Stimulated activated CD4-positive, alpha-beta T cell treated with anti-CD3 and anti-CD28 coated beads, Interleukin-12 subunit alpha, Interleukin-12 subunit beta, amount 100 ng/mL, for 4 hours (primary cell): Measurements from ENCODE around the gene TJP1.

ENCODE experiments used
- DNase-seq: peaks from one replicate; pipeline ENCODE4 v3.0.0-alpha.2; 2020

Gene TJP1

GRCh38 chr15:29822100-29822683 lies at the start of gene TJP1:
Gene TJP1, minus strand, starts transcription at chr15:29822468. Its CDS starts 440 bp downstream, at chr15:29822028.
- no peak for DNase-seq

GRCh38 chr15:29871401-29871800 lies 49.1 kb upstream of the TJP1 start:
- DNase-seq = no peak

DNA sequence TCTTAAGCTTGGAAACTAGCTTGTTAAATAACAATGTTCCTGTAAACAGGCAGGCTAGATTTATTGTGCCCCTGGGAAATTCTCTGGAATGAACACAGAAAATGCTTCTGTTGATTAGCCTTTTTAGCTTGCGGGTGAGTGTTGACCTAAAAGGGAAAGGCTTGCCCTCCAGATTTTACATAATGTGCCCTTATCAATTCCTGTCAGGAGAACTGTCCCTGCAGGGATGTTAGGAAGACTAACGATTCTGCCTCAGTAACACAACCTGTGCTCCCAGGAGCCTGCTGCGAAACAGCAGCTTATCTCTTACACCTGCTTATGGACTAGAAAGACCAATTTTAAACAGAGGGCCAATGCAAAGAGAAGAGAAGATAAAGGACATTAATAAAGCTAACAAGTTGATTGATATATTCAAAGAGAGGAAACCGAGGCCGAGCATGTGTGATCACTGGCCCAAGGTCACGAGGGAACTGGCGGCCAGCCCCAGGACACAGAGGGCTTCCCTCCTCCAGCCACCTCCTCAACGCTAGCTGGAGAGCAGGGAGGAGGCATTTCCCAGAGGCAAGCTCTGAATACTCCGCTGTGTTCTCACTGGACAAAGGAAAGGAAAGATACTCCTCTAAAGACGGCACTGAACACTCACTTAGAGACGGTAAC lies 48.4 kb upstream of the TJP1 start:
- DNase-seq = no peak

DNA sequence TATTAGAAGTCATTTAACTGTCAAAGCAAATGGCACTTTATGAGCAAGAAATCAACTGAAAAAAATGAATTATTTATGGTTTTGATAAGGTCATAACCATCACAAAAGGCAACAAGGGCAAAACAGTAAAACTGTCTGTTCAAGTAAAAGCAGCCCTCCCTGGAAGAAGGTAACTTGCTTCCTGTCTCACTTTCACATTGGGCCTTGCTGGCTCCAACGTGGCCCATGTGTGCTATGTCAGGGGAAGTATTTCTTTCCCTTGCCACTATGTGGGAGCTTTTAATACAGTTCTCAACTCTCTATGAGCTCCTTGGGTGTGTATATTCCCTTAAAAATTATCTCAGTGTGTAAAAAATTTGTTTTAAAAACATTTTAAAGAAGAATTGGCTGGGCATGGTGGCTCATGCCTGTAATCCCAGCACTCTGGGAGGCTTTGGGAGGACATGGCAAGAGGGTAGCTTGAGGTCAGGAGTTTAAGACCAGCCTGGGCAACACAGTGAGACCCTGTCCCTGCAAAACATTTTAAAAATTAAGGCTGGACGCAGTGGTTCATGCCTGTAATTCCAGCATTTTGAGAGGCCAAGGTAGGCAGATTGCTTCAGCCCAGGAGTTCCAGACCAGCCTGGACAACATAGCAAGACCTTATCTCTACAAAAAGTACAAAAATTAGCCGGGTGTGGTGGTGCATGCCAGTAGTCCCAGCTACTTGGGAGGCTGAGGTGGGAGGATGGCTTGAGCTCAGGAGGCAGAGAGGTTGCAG lies 45.2 kb upstream of the TJP1 start:
- DNase-seq = no peak

- no peak for DNase-seq
These were observed 44.1 kb upstream of the TJP1 start for GRCh38 chr15:29866337-29866736.

- no peak for DNase-seq
These were observed 42.2 kb upstream of the TJP1 start for GRCh38 chr15:29864501-29864900.

- no peak for DNase-seq
These were observed 41.2 kb upstream of the TJP1 start for GRCh38 chr15:29863438-29863837.

DNA sequence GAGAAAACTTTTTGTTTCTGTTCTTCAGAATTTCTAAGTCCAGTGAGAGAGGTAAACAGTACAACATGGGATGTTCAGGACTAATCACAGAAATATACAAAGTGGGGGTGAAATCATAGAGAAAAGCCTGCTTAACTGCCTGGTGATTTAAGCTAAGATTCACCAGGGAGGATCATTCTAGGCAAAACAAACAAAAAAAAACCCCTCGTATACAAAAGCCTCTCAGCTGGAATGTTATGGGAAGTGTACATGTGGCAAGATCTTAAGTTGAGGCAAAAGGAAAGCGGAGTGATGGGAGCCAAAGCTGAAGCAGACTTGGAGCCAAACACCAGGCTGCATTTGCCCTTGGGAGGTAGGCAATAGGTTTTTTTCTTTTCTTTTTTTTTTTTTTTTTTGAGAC lies 40.0 kb upstream of the TJP1 start:
- no peak for DNase-seq

- no peak for DNase-seq
These were observed 38.6 kb upstream of the TJP1 start for GRCh38 chr15:29860872-29861271.

GRCh38 chr15:29859973-29860715 lies 37.9 kb upstream of the TJP1 start:
- DNase-seq = no peak

DNA sequence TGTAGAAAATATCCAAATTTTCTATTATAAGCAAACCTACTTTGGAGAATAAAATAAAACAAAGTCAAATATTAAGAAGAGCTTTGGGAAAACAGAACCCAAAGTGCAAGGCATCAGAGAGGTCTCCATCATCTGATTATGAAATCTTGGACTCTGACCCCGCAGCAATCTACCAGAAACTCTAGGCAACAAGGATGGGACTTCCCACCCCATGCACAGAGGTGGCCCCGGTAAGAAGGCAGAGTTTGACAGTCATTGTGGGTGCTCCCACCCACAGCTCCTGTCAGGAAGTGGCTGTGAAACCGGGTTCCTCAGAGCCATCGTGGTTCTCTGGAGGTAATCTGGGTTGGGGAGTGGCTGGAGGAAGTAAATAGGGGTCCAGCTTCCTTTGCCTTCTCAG lies 37.0 kb upstream of the TJP1 start:
- DNase-seq = no peak

GRCh38 chr15:29857221-29857789 lies 35.0 kb upstream of the TJP1 start:
- DNase-seq = no peak

DNA sequence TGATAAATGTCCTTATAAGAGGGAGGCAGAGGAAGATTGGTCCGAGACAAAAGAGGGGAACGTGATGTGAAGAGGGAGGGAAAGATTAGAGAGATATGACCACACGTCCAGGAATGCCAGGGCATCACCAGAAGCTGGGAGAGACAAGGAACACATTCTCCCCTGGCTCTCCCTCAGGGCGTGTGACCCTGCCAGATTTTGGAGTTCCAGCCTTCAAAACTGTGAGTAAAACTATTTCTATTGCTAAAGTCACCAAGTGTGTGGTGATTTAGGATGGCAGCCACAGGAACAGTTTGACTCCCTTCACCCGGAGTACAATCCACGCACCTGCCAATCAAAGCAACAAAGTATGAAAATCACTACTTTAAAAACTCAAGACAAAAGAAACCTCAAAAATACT lies 32.1 kb upstream of the TJP1 start:
- no peak for DNase-seq

DNA sequence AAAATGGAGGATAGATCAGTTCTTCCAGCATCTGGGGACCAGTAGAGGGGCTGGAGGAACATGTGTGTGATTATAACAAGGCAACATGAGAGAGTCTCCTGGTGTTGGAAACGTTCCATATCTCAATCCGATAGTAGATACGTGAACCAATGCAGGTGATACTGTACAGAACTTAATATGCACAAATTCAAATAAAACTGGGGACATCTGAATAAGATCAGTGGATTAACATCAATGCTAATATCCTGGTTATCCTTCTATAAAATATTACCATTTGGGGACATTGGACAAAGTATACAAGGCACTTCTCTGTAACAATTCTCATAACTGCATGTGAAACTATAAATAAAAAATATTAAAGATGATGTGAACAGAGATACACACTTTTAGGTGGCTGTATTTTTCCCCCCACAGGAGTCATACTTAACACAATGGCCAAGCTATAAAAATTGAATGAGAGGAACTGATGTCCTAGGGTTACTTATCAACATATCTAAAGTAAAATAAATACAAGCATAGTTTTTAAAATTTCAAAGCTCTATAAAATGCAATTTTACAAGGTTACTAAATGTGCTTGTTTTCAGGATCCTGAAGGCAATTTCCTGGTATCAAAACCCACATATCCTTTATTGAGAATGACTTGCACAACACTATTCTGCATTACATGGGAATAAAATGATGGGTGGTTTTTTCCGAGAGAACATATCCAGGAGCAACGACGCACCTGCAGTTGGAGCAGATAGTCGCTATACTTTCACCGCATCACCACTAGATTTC lies 31.1 kb upstream of the TJP1 start:
- no peak for DNase-seq

GRCh38 chr15:29852201-29852600 lies 29.9 kb upstream of the TJP1 start:
- DNase-seq = no peak

DNA sequence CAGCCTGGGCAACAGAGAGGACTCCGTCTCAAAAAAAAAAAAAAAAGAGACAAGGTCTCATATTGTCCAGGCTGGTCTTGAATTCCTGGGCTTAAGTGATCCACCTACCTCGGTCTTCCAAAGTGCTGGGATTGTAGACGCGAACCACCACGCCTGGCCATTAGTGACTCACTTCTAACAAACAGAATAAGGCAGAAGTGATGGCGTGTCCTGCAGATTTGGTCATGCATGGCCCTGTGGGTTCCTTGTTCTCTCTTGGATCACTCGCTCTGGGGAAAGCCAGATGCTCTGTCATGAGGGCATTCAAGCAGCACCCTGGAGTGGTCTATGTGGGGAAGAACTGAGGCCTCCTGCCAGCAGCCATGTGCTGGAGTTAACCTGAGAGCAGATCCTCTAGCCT lies 27.4 kb upstream of the TJP1 start:
- DNase-seq = no peak

GRCh38 chr15:29849218-29849617 lies 26.9 kb upstream of the TJP1 start:
- DNase-seq = no peak

DNA sequence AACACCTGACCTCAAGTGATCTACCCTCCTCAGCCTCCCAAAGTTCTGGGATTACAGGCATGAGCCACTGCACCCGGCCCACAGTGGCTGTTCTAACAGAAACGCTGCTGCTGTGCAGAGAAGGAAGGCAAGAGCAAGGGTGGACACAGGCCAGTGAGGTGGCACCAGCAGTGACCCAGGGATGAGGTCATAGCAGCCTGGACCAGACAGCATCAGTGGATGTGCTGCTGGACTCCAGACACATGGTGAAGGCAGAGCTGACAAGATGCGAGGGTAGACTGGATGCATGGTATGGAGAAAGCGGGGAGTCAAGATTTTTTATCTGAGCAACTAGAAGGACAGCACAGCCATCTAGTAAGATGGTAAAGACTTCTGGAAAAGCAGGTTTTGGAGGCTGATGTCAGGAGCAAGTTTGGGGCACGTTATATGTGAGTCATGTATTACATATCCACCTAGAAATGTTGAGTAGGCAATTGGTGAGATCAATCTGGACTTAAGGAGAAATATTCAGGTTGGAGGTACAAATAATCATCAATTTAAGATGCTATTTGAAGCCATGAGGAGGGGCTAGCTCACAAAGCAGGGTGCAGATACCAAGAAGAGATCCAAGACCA lies 22.1 kb upstream of the TJP1 start:
- DNase-seq = no peak

DNA sequence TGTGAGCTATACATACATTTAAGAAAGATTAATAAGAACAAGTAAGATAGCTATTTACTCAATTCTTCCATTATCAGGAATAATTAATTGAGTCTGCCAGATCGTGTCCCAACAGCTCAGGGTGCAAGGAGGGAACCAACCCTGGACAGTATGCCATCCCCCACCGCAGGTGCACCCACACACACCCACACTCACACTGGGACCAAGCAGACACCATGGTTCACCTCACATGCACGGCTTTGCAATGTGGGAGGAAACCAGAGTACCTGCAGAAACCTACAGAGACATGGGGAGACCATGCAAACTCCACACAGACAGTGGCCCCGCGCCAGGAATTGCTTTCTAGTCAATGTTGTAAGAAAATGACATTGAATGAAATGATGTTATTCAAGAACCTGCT lies 20.0 kb upstream of the TJP1 start:
- no peak for DNase-seq

- no peak for DNase-seq
These were observed 18.7 kb upstream of the TJP1 start for GRCh38 chr15:29840926-29841325.

DNA sequence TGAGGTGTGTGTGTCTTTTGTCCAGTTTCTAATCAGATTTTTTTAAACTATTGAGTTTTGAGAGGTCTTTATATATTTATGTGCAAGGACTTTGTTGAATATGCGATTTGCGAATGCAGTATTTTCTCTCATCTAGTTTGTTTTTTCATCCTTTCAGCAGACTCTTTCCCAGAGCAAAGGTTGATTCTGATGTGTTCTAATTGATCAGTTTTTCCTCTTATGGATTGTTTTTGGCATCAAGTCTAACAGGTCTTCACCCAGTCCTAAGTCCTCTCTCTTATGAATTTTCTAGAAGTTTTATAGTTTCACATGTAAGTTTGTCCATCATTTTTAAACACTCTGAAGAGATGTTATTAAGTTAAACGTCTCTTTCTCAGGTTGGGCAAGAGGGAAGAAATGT lies 17.8 kb upstream of the TJP1 start:
- DNase-seq = no peak
